BLaER1 treated with 17β-estradiol and CSF1 and Interleukin-3, amounts not matched to agents 10 nM and 100 nM (cell line): Measurements from ENCODE around the gene FPGS.

Experiments used
- H3K27ac ChIP-seq, 11 experiments: shearing (Covaris generic); formaldehyde crosslinking; 2 replicates each; pipeline ENCODE4 v1.8.1; 2022
- H3K27me3 ChIP-seq, 11 experiments: shearing (Covaris generic); formaldehyde crosslinking; 2 replicates each; pipeline ENCODE4 v1.8.1; 2022
- H3K36me3 ChIP-seq, 11 experiments: shearing (Covaris generic); formaldehyde crosslinking; 2 replicates each; pipeline ENCODE4 v1.8.1; 2022
- H3K4me1 ChIP-seq, 10 experiments: shearing (Covaris generic); formaldehyde crosslinking; 2 replicates each; pipeline ENCODE4 v1.8.1; 2022
- H3K4me2 ChIP-seq, 11 experiments: shearing (Covaris generic); formaldehyde crosslinking; 2 replicates each; pipeline ENCODE4 v1.8.1; 2022
- H3K4me3 ChIP-seq, 10 experiments: shearing (Covaris generic); formaldehyde crosslinking; 2 replicates each; pipeline ENCODE4 v1.8.1; 2022
- H3K9ac ChIP-seq, 11 experiments: shearing (Covaris generic); formaldehyde crosslinking; 2 replicates each; pipeline ENCODE4 v1.8.1; 2022
- H3K9me3 ChIP-seq, 11 experiments: shearing (Covaris generic); formaldehyde crosslinking; replicated peaks in 1 of 11; 2 replicates each; pipeline ENCODE4 v1.8.1; 2022
- H4K20me1 ChIP-seq, 11 experiments: shearing (Covaris generic); formaldehyde crosslinking; 2 replicates each; pipeline ENCODE4 v1.8.1; 2022
- Cebpa-rat ChIP-seq, 11 experiments: shearing (Covaris generic); IDR thresholded peaks; 2 replicates each; pipeline ENCODE4 v1.8.1; 2022

FPGS gene

GRCh38 chr9:127758843-127759242 is 43.8 kb upstream of the FPGS start:
- no peaks in the 10 kb centered on the region for H3K9me3 ChIP-seq
- H3K4me3 ChIP-seq, result no peak overlapping the region
- peaks cover 41 to 81% (median 67%) of the 10 kb centered on the region in 11 experiments for H3K36me3 ChIP-seq
- H4K20me1 ChIP-seq, result peaks cover 0 to 60% (median 8%) of the 10 kb centered on the region in 11 experiments; a peak in 13 of 22 replicates
- TF ChIP-seq Cebpa-rat (IDR thresholded peaks at IDR 0.05), result no peak
- peaks cover 17 to 33% (median 28%) of the 10 kb centered on the region in 10 experiments; a peak in 19 of 20 replicates for H3K4me1 ChIP-seq
- no peak overlapping the region; a peak in 1 of 22 replicates for H3K9ac ChIP-seq
- H3K4me2 ChIP-seq, result no peak overlapping the region
- no peaks in the 10 kb centered on the region for H3K27me3 ChIP-seq
- H3K27ac ChIP-seq, result no peak overlapping the region; a peak in 1 of 22 replicates

- Histone ChIP-seq H3K4me2 (peak overlapping the region in 4 of 11 experiments; percentile 65 to 79 (median 75); a peak in 2 of 22 replicates), H3K4me3 (no peak overlapping the region), H3K9ac (0 out of 22 replicates have a peak overlapping the region, but pooled peaks of 2 of the 11 experiments have one; percentile 9 to 26), H3K36me3 (peaks cover 41 to 87% (median 63%) of the 10 kb centered on the region in 11 experiments), H3K27me3 (no peaks in the 10 kb centered on the region), H3K27ac (peak overlapping the region in 1 of 11 experiments; percentile 51; a peak in 1 of 22 replicates), H3K9me3 (no peaks in the 10 kb centered on the region), H4K20me1 (peaks cover 0 to 67% (median 4%) of the 10 kb centered on the region in 11 experiments; a peak in 8 of 22 replicates), H3K4me1 (peaks cover 25 to 44% (median 35%) of the 10 kb centered on the region in 10 experiments)
- no peak for TF ChIP-seq Cebpa-rat (IDR thresholded peaks at IDR 0.05)
These were observed 41.6 kb upstream of the FPGS start for GRCh38 chr9:127761061-127761460.

- Histone ChIP-seq H3K4me1 (peaks cover 27 to 49% (median 38%) of the 10 kb centered on the region in 10 experiments), H3K9me3 (no peaks in the 10 kb centered on the region), H3K27ac (peak overlapping the region in 7 of 11 experiments; percentile 12 to 65 (median 47); a peak in 8 of 22 replicates), H3K4me2 (peak overlapping the region in 5 of 11 experiments; percentile 65 to 79 (median 75); a peak in 9 of 22 replicates), H3K36me3 (peaks cover 46 to 87% (median 63%) of the 10 kb centered on the region in 11 experiments), H4K20me1 (peaks cover 0 to 71% (median 4%) of the 10 kb centered on the region in 11 experiments; a peak in 8 of 22 replicates), H3K4me3 (no peak overlapping the region), H3K9ac (peak overlapping the region in 4 of 11 experiments; percentile 5 to 26 (median 12); a peak in 2 of 22 replicates), H3K27me3 (no peaks in the 10 kb centered on the region)
- no peak for TF ChIP-seq Cebpa-rat (IDR thresholded peaks at IDR 0.05)
These were observed 41.2 kb upstream of the FPGS start for GRCh38 chr9:127761491-127761956.

- no peaks in the 10 kb centered on the region for H3K27me3 ChIP-seq
- no peaks in the 10 kb centered on the region for H3K9me3 ChIP-seq
- H3K36me3 ChIP-seq, result peaks cover 51 to 87% (median 68%) of the 10 kb centered on the region in 11 experiments
- TF ChIP-seq Cebpa-rat (IDR thresholded peaks at IDR 0.05), result no peak
- H3K4me2 ChIP-seq, result peak overlapping the region in 9 of 11 experiments; percentile 5 to 79 (median 65); a peak in 16 of 22 replicates
- H3K4me1 ChIP-seq, result peaks cover 34 to 55% (median 45%) of the 10 kb centered on the region in 10 experiments
- no peak overlapping the region for H3K4me3 ChIP-seq
- H4K20me1 ChIP-seq, result peaks cover 0 to 77% (median 8%) of the 10 kb centered on the region in 11 experiments; a peak in 9 of 22 replicates
- H3K9ac ChIP-seq, result peak overlapping the region in 6 of 11 experiments; percentile 9 to 50 (median 24); a peak in 7 of 22 replicates
- H3K27ac ChIP-seq, result peak overlapping the region in 9 of 11 experiments; percentile 10 to 65 (median 47); a peak in 15 of 22 replicates
These were observed 40.5 kb upstream of the FPGS start for GRCh38 chr9:127762111-127762676.

GRCh38 chr9:127763918-127764384 is 38.7 kb upstream of the FPGS start:
- peaks cover 40 to 82% (median 64%) of the 10 kb centered on the region in 11 experiments for H3K36me3 ChIP-seq
- peak overlapping the region in 4 of 11 experiments; percentile 6 to 44 (median 12); a peak in 6 of 22 replicates for H3K27ac ChIP-seq
- H4K20me1 ChIP-seq, result peaks cover 0 to 83% (median 9%) of the 10 kb centered on the region in 11 experiments; a peak in 9 of 22 replicates
- no peak for TF ChIP-seq Cebpa-rat (IDR thresholded peaks at IDR 0.05)
- H3K9ac ChIP-seq, result peak overlapping the region in 7 of 11 experiments; percentile 3 to 41 (median 24); a peak in 4 of 22 replicates
- no peaks in the 10 kb centered on the region for H3K27me3 ChIP-seq
- H3K4me3 ChIP-seq, result no peak overlapping the region
- no peaks in the 10 kb centered on the region for H3K9me3 ChIP-seq
- peaks cover 50 to 73% (median 62%) of the 10 kb centered on the region in 10 experiments for H3K4me1 ChIP-seq
- H3K4me2 ChIP-seq, result peak overlapping the region in 7 of 11 experiments; percentile 1 to 75 (median 42); a peak in 11 of 22 replicates

GRCh38 chr9:127765418-127765817 is 37.3 kb upstream of the FPGS start:
- no peak overlapping the region for H3K9ac ChIP-seq

GRCh38 chr9:127767410-127767809 is 35.3 kb upstream of the FPGS start:
- Histone ChIP-seq H3K27ac (peak overlapping the region; percentile 24 to 79 (median 61); a peak in 20 of 22 replicates), H3K36me3 (peaks cover 21 to 67% (median 38%) of the 10 kb centered on the region in 11 experiments), H3K9me3 (no peaks in the 10 kb centered on the region), H4K20me1 (peaks cover 0 to 91% (median 22%) of the 10 kb centered on the region in 11 experiments; a peak in 13 of 22 replicates), H3K4me1 (peaks cover 71 to 85% (median 80%) of the 10 kb centered on the region in 10 experiments), H3K4me2 (peak overlapping the region; percentile 70 to 97 (median 95)), H3K4me3 (peak overlapping the region in 3 of 10 experiments; percentile 15 to 22 (median 18); a peak in 2 of 20 replicates), H3K27me3 (no peaks in the 10 kb centered on the region), H3K9ac (peak overlapping the region; percentile 23 to 73 (median 51); a peak in 18 of 22 replicates)
- no peak for TF ChIP-seq Cebpa-rat (IDR thresholded peaks at IDR 0.05)

More at GRCh38 chr9:127765418-127765817, 37.3 kb upstream of the FPGS start:
- Histone ChIP-seq H4K20me1 (peaks cover 0 to 92% (median 18%) of the 10 kb centered on the region in 11 experiments; a peak in 13 of 22 replicates), H3K9me3 (no peaks in the 10 kb centered on the region), H3K27ac (no peak overlapping the region), H3K4me1 (peaks cover 65 to 87% (median 77%) of the 10 kb centered on the region in 10 experiments), H3K36me3 (peaks cover 29 to 71% (median 49%) of the 10 kb centered on the region in 11 experiments), H3K4me2 (no peak overlapping the region), H3K4me3 (no peak overlapping the region), H3K27me3 (no peaks in the 10 kb centered on the region)
- no peak for TF ChIP-seq Cebpa-rat (IDR thresholded peaks at IDR 0.05)

GRCh38 chr9:127767909-127768331 is 34.8 kb upstream of the FPGS start:
- H3K27me3 ChIP-seq, result no peaks in the 10 kb centered on the region
- peak overlapping the region in 2 of 10 experiments; percentile 15 to 42; a peak in 1 of 20 replicates for H3K4me3 ChIP-seq
- peak overlapping the region; percentile 23 to 73 (median 51); a peak in 21 of 22 replicates for H3K9ac ChIP-seq
- no peaks in the 10 kb centered on the region for H3K9me3 ChIP-seq
- peaks cover 66 to 84% (median 78%) of the 10 kb centered on the region in 10 experiments for H3K4me1 ChIP-seq
- peaks cover 0 to 91% (median 22%) of the 10 kb centered on the region in 11 experiments; a peak in 13 of 22 replicates for H4K20me1 ChIP-seq
- H3K36me3 ChIP-seq, result peaks cover 21 to 70% (median 44%) of the 10 kb centered on the region in 11 experiments
- no peak for TF ChIP-seq Cebpa-rat (IDR thresholded peaks at IDR 0.05)
- H3K4me2 ChIP-seq, result peak overlapping the region; percentile 70 to 97 (median 95)
- H3K27ac ChIP-seq, result peak overlapping the region; percentile 24 to 79 (median 61); a peak in 21 of 22 replicates
